ENCODE results near the gene TTC19.

- TF ChIP-seq, protein P1, sequence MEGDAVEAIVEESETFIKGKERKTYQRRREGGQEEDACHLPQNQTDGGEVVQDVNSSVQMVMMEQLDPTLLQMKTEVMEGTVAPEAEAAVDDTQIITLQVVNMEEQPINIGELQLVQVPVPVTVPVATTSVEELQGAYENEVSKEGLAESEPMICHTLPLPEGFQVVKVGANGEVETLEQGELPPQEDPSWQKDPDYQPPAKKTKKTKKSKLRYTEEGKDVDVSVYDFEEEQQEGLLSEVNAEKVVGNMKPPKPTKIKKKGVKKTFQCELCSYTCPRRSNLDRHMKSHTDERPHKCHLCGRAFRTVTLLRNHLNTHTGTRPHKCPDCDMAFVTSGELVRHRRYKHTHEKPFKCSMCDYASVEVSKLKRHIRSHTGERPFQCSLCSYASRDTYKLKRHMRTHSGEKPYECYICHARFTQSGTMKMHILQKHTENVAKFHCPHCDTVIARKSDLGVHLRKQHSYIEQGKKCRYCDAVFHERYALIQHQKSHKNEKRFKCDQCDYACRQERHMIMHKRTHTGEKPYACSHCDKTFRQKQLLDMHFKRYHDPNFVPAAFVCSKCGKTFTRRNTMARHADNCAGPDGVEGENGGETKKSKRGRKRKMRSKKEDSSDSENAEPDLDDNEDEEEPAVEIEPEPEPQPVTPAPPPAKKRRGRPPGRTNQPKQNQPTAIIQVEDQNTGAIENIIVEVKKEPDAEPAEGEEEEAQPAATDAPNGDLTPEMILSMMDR (IDR thresholded peaks at IDR 0.05), result no peak
- no peak for TF ChIP-seq POLR2AphosphoS5 (IDR thresholded peaks at IDR 0.05)
Measured at GRCh38 chr17:15952916-15953790, 46.5 kb upstream of the TTC19 start.
